Measurements from ENCODE around the gene PARS2.
"Not testable (repeated sequence)": the region's sequence is repeated elsewhere in the genome, so short reads cannot be mapped to it uniquely, and the experiment has no call there.

Gene PARS2

GRCh38 chr1:54782588-54782987, 18.3 kb upstream of the PARS2 start:
- TF ChIP-seq, protein P1, sequence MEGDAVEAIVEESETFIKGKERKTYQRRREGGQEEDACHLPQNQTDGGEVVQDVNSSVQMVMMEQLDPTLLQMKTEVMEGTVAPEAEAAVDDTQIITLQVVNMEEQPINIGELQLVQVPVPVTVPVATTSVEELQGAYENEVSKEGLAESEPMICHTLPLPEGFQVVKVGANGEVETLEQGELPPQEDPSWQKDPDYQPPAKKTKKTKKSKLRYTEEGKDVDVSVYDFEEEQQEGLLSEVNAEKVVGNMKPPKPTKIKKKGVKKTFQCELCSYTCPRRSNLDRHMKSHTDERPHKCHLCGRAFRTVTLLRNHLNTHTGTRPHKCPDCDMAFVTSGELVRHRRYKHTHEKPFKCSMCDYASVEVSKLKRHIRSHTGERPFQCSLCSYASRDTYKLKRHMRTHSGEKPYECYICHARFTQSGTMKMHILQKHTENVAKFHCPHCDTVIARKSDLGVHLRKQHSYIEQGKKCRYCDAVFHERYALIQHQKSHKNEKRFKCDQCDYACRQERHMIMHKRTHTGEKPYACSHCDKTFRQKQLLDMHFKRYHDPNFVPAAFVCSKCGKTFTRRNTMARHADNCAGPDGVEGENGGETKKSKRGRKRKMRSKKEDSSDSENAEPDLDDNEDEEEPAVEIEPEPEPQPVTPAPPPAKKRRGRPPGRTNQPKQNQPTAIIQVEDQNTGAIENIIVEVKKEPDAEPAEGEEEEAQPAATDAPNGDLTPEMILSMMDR (IDR thresholded peaks at IDR 0.05; ENCODE audit: low read length, missing control alignments), result no peak
- no peak for DNase-seq (ENCODE audit: low read depth)
- H3K4me3 ChIP-seq (replicated peaks; ENCODE audit: low read depth, low read length), result no peak overlapping the region

GRCh38 chr1:54782156-54782555, 17.8 kb upstream of the PARS2 start:
- no peak for DNase-seq (ENCODE audit: low read depth)

GRCh38 chr1:54781023-54781723, 16.9 kb upstream of the PARS2 start:
- TF ChIP-seq, protein P1 (IDR thresholded peaks at IDR 0.05; ENCODE audit: low read length, missing control alignments), result no peak
- H3K4me3 ChIP-seq (replicated peaks; ENCODE audit: low read depth, low read length), result no peak overlapping the region
- DNase-seq (ENCODE audit: low read depth), result no peak

More at GRCh38 chr1:54782156-54782555, 17.8 kb upstream of the PARS2 start:
- no peak overlapping the region for H3K4me3 ChIP-seq (replicated peaks; ENCODE audit: low read depth, low read length)
- TF ChIP-seq, protein P1 (IDR thresholded peaks at IDR 0.05; ENCODE audit: low read length, missing control alignments), result no peak

- no peak for DNase-seq (ENCODE audit: low read depth)
- H3K4me3 ChIP-seq (replicated peaks; ENCODE audit: low read depth, low read length), result no peak overlapping the region
- TF ChIP-seq, protein P1 (IDR thresholded peaks at IDR 0.05; ENCODE audit: low read length, missing control alignments), result no peak
Measured at GRCh38 chr1:54777431-54777830, 13.1 kb upstream of the PARS2 start.

- no peak overlapping the region for H3K4me3 ChIP-seq (replicated peaks; ENCODE audit: low read depth, low read length)
- TF ChIP-seq, protein P1 (IDR thresholded peaks at IDR 0.05; ENCODE audit: low read length, missing control alignments), result no peak
- no peak for DNase-seq (ENCODE audit: low read depth)
Measured at GRCh38 chr1:54777011-54777410, 12.7 kb upstream of the PARS2 start.

GRCh38 chr1:54775828-54776721, 11.8 kb upstream of the PARS2 start:
- not testable (repeated sequence) for H3K4me3 ChIP-seq (replicated peaks; ENCODE audit: low read depth, low read length); DNase-seq (ENCODE audit: low read depth)

- peak; percentile 28 for DNase-seq (ENCODE audit: low read depth)
- TF ChIP-seq, protein P1 (IDR thresholded peaks at IDR 0.05; ENCODE audit: low read length, missing control alignments), result no peak
- H3K4me3 ChIP-seq (replicated peaks; ENCODE audit: low read depth, low read length), result no peak overlapping the region
Measured at GRCh38 chr1:54774820-54775498, 10.6 kb upstream of the PARS2 start.
